ENCODE measurements around the gene FAM111A. TPM values are rescaled to one million over a fixed set of nuclear protein-coding genes. Genes with fewer than 3 reads are reported as not detected.

Gene FAM111A
- total and polyA plus RNA-seq, 9 donors: 10.6 to 26.5 (median 20.4) TPM

GRCh38 chr11:59181746-59182456, 39.2 kb downstream of the FAM111A start:
- H3K27me3 ChIP-seq: no peaks in the 10 kb centered on the region
- no peaks in the 10 kb centered on the region for H3K36me3 ChIP-seq
- no peak overlapping the region for H3K27ac ChIP-seq

GRCh38 chr11:59182457-59183151, 39.9 kb downstream of the FAM111A start:
- no peaks in the 10 kb centered on the region for H3K36me3 ChIP-seq
- 86 to 98% (median 95%) methylated on average over 4 of the region's 4 CpGs for WGBS, 3 donors
- intact Hi-C loops (cut with DNase I): no loop called here
- H3K27ac ChIP-seq: no peak overlapping the region
- TF ChIP-seq POLR2A (IDR thresholded peaks at IDR 0.05) (no peak), CTCF (IDR thresholded peaks at IDR 0.05) (no peak), EP300 (IDR thresholded peaks at IDR 0.05) (no peak)
- H3K4me1 ChIP-seq (ENCODE audit: insufficient read depth): peaks cover 29% of the 10 kb centered on the region
- no peaks in the 10 kb centered on the region for H3K27me3 ChIP-seq
- no peak for DNase-seq
- H3K4me3 ChIP-seq: no peak overlapping the region
- H3K9me3 ChIP-seq: no peaks in the 10 kb centered on the region

More at GRCh38 chr11:59181746-59182456, 39.2 kb downstream of the FAM111A start:
- DNase-seq: no peak
- Histone ChIP-seq H3K9me3 (no peaks in the 10 kb centered on the region), H3K4me1 (ENCODE audit: insufficient read depth) (peaks cover 28% of the 10 kb centered on the region), H3K4me3 (no peak overlapping the region)
- intact Hi-C loops (cut with DNase I): no loop called here
- 92 to 98% (median 95%) methylated on average over 27 to 33 of the region's 33 CpGs for WGBS, 3 donors
- TF ChIP-seq POLR2A (IDR thresholded peaks at IDR 0.05): no peak
- TF ChIP-seq CTCF (IDR thresholded peaks at IDR 0.05): no peak
- TF ChIP-seq EP300 (IDR thresholded peaks at IDR 0.05): no peak

GRCh38 chr11:59183771-59184170, 41.1 kb downstream of the FAM111A start:
- Histone ChIP-seq H3K27ac (peak overlapping the region in 1 of 2 donors; percentile 36), H3K4me1 (ENCODE audit: insufficient read depth) (peaks cover 29% of the 10 kb centered on the region), H3K27me3 (no peaks in the 10 kb centered on the region), H3K9me3 (no peaks in the 10 kb centered on the region), H3K36me3 (no peaks in the 10 kb centered on the region), H3K4me3 (no peak overlapping the region)
- TF ChIP-seq CTCF (IDR thresholded peaks at IDR 0.05) (no peak), EP300 (IDR thresholded peaks at IDR 0.05) (no peak), POLR2A (IDR thresholded peaks at IDR 0.05) (no peak)
- 36 to 75% (median 52%) methylated on average over 1 of the region's 1 CpG for WGBS, 3 donors
- intact Hi-C loops (cut with DNase I): no loop called here
- DNase-seq: peak in 1 of 5 donors; percentile 68

GRCh38 chr11:59184691-59185339, 42.2 kb downstream of the FAM111A start:
- H3K4me1 ChIP-seq (ENCODE audit: insufficient read depth): peaks cover 29% of the 10 kb centered on the region
- no peaks in the 10 kb centered on the region for H3K36me3 ChIP-seq
- TF ChIP-seq EP300 (IDR thresholded peaks at IDR 0.05): no peak
- H3K27me3 ChIP-seq: no peaks in the 10 kb centered on the region
- no peak for DNase-seq
- H3K4me3 ChIP-seq: no peak overlapping the region
- no peaks in the 10 kb centered on the region for H3K9me3 ChIP-seq
- WGBS, 3 donors: 43 to 58% (median 56%) methylated on average over 9 of the region's 9 CpGs
- peak overlapping the region in 1 of 2 donors; percentile 40 for H3K27ac ChIP-seq
- intact Hi-C loops (cut with DNase I): no loop called here

Measured in ovary (tissue), 9 donors.